ENCODE measurements around the gene LMNB1. TPM values are rescaled to one million over a fixed set of nuclear protein-coding genes. Genes with fewer than 3 reads are reported as not detected.

LMNB1 gene
- total and polyA plus RNA-seq, 2 of the 13 experiments (the other 11 are each of a cell fraction or from before 2014, with no cell fraction given) = 12.5 to 159 TPM

DNA sequence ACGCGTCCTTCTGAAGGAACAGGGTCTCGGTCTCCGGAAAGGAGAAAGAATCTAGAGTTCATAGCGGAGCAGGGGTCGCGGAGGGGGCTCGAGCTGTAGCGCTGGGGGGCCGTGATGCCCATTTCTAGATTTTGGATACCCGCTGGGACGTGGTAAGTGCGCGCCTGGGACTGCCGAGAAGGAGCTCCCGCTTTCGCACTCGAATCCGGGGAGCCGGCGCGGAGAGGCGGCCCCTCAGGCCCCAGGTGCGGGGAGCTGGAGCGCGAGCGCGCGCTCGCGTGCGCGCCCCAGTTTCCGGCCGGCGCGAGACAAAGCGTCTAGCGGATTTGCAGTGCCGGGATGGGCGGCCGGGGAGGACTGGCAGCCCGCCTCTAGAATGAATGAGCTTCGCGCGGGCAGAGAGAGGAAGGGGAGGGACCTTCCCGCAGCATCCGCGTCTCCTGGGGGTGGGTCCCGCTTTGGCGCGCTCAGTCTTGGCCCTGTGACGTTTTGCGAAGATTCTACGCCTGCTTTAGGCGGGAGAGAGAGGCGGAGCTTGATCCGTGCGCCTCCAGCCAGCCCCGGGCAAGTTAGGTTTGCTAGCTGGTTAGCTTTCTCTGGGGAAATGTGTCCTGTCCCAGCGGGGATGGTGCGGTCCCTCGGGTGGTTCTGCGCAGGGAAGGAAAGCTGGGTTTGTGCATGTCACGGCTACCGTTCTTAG lies 1.2 kb downstream of the LMNB1 start (continued):
- peak; percentile 53 for TF ChIP-seq GMEB1 (CRISPR knock-in tag; IDR thresholded peaks at IDR 0.05; ENCODE audit: borderline replicate concordance)
- no peak for TF ChIP-seq DNMT1 (CRISPR knock-in tag; IDR thresholded peaks at IDR 0.05)
- TF ChIP-seq BCL3 (CRISPR knock-in tag; IDR thresholded peaks at IDR 0.05) = no peak
- no peak for TF ChIP-seq ZNF773 (CRISPR knock-in tag; IDR thresholded peaks at IDR 0.05; ENCODE audit: borderline replicate concordance)
- TF ChIP-seq, protein P1, sequence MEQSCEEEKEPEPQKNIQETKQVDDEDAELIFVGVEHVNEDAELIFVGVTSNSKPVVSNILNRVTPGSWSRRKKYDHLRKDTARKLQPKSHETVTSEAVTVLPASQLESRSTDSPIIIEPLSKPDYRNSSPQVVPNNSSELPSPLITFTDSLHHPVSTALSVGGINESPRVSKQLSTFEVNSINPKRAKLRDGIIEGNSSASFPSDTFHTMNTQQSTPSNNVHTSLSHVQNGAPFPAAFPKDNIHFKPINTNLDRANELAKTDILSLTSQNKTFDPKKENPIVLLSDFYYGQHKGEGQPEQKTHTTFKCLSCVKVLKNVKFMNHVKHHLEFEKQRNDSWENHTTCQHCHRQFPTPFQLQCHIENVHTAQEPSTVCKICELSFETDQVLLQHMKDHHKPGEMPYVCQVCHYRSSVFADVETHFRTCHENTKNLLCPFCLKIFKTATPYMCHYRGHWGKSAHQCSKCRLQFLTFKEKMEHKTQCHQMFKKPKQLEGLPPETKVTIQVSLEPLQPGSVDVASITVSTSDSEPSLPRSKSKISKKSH (CRISPR knock-in tag; IDR thresholded peaks at IDR 0.05; ENCODE audit: borderline replicate concordance) = peak; percentile 23; the same call in 1 of the 2 replicates
- TF ChIP-seq GATAD1 (CRISPR knock-in tag; IDR thresholded peaks at IDR 0.05) = 0 out of 2 replicates have a peak, but pooled peaks have one; percentile 18
- TF ChIP-seq, protein P2, sequence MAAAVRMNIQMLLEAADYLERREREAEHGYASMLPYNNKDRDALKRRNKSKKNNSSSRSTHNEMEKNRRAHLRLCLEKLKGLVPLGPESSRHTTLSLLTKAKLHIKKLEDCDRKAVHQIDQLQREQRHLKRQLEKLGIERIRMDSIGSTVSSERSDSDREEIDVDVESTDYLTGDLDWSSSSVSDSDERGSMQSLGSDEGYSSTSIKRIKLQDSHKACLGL (CRISPR knock-in tag; IDR thresholded peaks at IDR 0.05) = no peak
- TF ChIP-seq HIC2 (CRISPR knock-in tag; IDR thresholded peaks at IDR 0.05; ENCODE audit: low read depth) = no peak; the same call in 1 of the 2 replicates
- no peak for TF ChIP-seq ZNF547 (CRISPR knock-in tag; IDR thresholded peaks at IDR 0.05)
- TF ChIP-seq, protein P3, sequence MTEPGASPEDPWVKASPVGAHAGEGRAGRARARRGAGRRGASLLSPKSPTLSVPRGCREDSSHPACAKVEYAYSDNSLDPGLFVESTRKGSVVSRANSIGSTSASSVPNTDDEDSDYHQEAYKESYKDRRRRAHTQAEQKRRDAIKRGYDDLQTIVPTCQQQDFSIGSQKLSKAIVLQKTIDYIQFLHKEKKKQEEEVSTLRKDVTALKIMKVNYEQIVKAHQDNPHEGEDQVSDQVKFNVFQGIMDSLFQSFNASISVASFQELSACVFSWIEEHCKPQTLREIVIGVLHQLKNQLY (CRISPR knock-in tag; IDR thresholded peaks at IDR 0.05) = no peak
- TF ChIP-seq, protein P4, sequence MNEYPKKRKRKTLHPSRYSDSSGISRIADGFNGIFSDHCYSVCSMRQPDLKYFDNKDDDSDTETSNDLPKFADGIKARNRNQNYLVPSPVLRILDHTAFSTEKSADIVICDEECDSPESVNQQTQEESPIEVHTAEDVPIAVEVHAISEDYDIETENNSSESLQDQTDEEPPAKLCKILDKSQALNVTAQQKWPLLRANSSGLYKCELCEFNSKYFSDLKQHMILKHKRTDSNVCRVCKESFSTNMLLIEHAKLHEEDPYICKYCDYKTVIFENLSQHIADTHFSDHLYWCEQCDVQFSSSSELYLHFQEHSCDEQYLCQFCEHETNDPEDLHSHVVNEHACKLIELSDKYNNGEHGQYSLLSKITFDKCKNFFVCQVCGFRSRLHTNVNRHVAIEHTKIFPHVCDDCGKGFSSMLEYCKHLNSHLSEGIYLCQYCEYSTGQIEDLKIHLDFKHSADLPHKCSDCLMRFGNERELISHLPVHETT (CRISPR knock-in tag; conservative IDR thresholded peaks at IDR 0.05) = no peak
- no peak for TF ChIP-seq MBD4 (IDR thresholded peaks at IDR 0.05; ENCODE audit: borderline replicate concordance, low read length)
- no peak for TF ChIP-seq NCOA2 (CRISPR knock-in tag; IDR thresholded peaks at IDR 0.05)
- TF ChIP-seq BORCS8-MEF2B (CRISPR knock-in tag; IDR thresholded peaks at IDR 0.05) = no peak
- TF ChIP-seq SPEN (CRISPR knock-in tag; IDR thresholded peaks at IDR 0.05; ENCODE audit: low read depth) = peak; percentile 17; the same call in 1 of the 2 replicates
- peak; percentile 68; the same call in 1 of the 2 replicates for TF ChIP-seq ZNF567 (CRISPR knock-in tag; IDR thresholded peaks at IDR 0.05; ENCODE audit: borderline replicate concordance)
- no peak for TF ChIP-seq MTA1 (CRISPR knock-in tag; IDR thresholded peaks at IDR 0.05; ENCODE audit: borderline replicate concordance)
- TF ChIP-seq HCFC1 (IDR thresholded peaks at IDR 0.05; ENCODE audit: low read depth, low read length) = no peak
